ENCODE data around the gene TEX10. TPM values are rescaled to one million over a fixed set of nuclear protein-coding genes. Genes with fewer than 3 reads are reported as not detected.

Gene TEX10
- total and polyA plus RNA-seq, 7 experiments from 2014 or later: 11.0 to 24.6 (median 18.2) TPM

GRCh38 chr9:100269656-100270055, 83.1 kb downstream of the TEX10 start:
- Mint-ChIP-seq H3K9me3 (no peaks in the 10 kb centered on the region), H3K4me1 (peaks cover 0 to 2% (median 0%) of the 10 kb centered on the region in 7 donors), H3K27me3 (no peaks in the 10 kb centered on the region), H3K4me3 (no peak overlapping the region), H3K36me3 (peaks cover 3 to 52% (median 37%) of the 10 kb centered on the region in 5 donors), H3K27ac (no peak overlapping the region)
- Histone ChIP-seq H3K27ac (ENCODE audit: low read depth, low read length) (no peak overlapping the region), H3K9me3 (ENCODE audit: control insufficient read depth in 2 of 3, low read length in 3 of 3) (no peaks in the 10 kb centered on the region), H3K4me1 (ENCODE audit: control insufficient read depth in 2 of 2, insufficient read depth in 2 of 2, low read length in 2 of 2) (no peaks in the 10 kb centered on the region), H3K36me3 (ENCODE audit: control insufficient read depth in 2 of 3, insufficient read depth in 3 of 3, low read length in 3 of 3) (peaks cover 0 to 11% (median 0%) of the 10 kb centered on the region in 3 experiments), H3K4me3 (ENCODE audit: low read length) (no peak overlapping the region), H3K27me3 (ENCODE audit: control insufficient read depth in 2 of 2, insufficient read depth in 2 of 2, low read length in 2 of 2) (no peaks in the 10 kb centered on the region)
- no peak for ATAC-seq
- DNase-seq: no peak
- POLR2A ChIA-PET: interaction anchor here (0.5 kb wide), 1 partner anchor 378 kb away, joined by 3 read pairs; no protein-coding TSS in a partner anchor
- intact Hi-C loops (cut with micrococcal nuclease): no loop called here
- CTCF ChIA-PET: no interaction called here

DNA sequence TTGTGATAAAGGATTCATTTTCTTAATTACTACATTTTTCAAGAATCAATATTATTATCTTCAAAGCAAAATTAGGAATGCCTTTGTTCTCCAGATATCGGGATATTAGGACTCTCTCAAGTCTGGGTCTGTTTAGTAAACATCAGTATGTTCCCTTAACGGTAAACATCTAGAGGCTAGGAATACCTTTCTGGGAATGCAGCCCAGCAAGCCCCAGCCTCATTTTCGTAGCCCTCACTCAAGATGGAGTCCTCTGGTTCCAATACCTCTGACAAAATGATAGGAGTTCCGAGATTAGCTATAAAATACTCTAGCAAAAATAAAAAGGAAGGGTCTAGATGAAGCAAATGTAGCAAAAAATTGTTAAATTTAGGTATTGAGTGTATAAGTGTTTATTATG, 84.5 kb downstream of the TEX10 start:
- Histone ChIP-seq H3K9me3 (ENCODE audit: control insufficient read depth in 2 of 3, low read length in 3 of 3) (no peaks in the 10 kb centered on the region), H3K27ac (ENCODE audit: low read depth, low read length) (no peak overlapping the region), H3K36me3 (ENCODE audit: control insufficient read depth in 2 of 3, insufficient read depth in 3 of 3, low read length in 3 of 3) (peaks cover 0 to 12% (median 0%) of the 10 kb centered on the region in 3 experiments), H3K27me3 (ENCODE audit: control insufficient read depth in 2 of 2, insufficient read depth in 2 of 2, low read length in 2 of 2) (no peaks in the 10 kb centered on the region), H3K4me3 (ENCODE audit: low read length) (no peak overlapping the region), H3K4me1 (ENCODE audit: control insufficient read depth in 2 of 2, insufficient read depth in 2 of 2, low read length in 2 of 2) (no peaks in the 10 kb centered on the region)
- CTCF ChIA-PET: no interaction called here
- Mint-ChIP-seq H3K27me3 (no peaks in the 10 kb centered on the region), H3K4me1 (peaks cover 0 to 2% (median 0%) of the 10 kb centered on the region in 7 donors), H3K4me3 (no peak overlapping the region), H3K27ac (no peak overlapping the region), H3K36me3 (peaks cover 7 to 55% (median 39%) of the 10 kb centered on the region in 5 donors), H3K9me3 (peaks cover 0 to 2% (median 0%) of the 10 kb centered on the region in 11 donors)
- POLR2A ChIA-PET: no interaction called here
- ATAC-seq: no peak
- intact Hi-C loops (cut with micrococcal nuclease): no loop called here
- DNase-seq: no peak

DNA sequence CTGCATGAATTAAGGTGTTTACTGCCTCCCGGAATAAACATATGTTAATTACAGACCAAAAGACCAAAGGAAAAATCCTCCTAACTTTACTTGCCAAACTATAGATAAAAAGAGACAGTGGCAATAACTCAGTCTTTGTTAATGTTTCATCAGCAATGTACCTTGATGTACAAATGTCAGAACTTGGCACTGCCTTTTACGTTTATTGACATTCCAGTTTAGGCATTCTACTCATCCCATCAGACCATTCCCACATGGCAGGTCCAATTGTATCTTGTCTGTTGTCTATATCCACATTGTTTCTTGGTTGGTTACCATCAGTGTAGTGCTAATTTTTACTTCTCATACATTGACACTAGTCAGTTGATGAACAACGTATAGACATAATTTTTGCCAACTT, 85.5 kb downstream of the TEX10 start:
- no peaks in the 10 kb centered on the region for H3K27me3 ChIP-seq (ENCODE audit: control insufficient read depth in 2 of 2, insufficient read depth in 2 of 2, low read length in 2 of 2)
- POLR2A ChIA-PET: no interaction called here
- CTCF ChIA-PET: no interaction called here
- H3K27ac Mint-ChIP-seq: no peak overlapping the region
- peaks cover 0 to 6% (median 0%) of the 10 kb centered on the region in 3 experiments for H3K36me3 ChIP-seq (ENCODE audit: control insufficient read depth in 2 of 3, insufficient read depth in 3 of 3, low read length in 3 of 3)
- DNase-seq: no peak
- no peak for ATAC-seq
- H3K36me3 Mint-ChIP-seq: peaks cover 7 to 48% (median 35%) of the 10 kb centered on the region in 5 donors
- H3K9me3 ChIP-seq (ENCODE audit: control insufficient read depth in 2 of 3, low read length in 3 of 3): no peaks in the 10 kb centered on the region
- H3K4me3 ChIP-seq (ENCODE audit: low read length): no peak overlapping the region
- H3K9me3 Mint-ChIP-seq: peaks cover 0 to 2% (median 0%) of the 10 kb centered on the region in 11 donors
- no peak overlapping the region for H3K4me3 Mint-ChIP-seq
- peaks cover 0 to 2% (median 0%) of the 10 kb centered on the region in 7 donors for H3K4me1 Mint-ChIP-seq
- intact Hi-C loops (cut with micrococcal nuclease): no loop called here
- H3K27ac ChIP-seq (ENCODE audit: low read depth, low read length): no peak overlapping the region
- no peaks in the 10 kb centered on the region for H3K4me1 ChIP-seq (ENCODE audit: control insufficient read depth in 2 of 2, insufficient read depth in 2 of 2, low read length in 2 of 2)
- no peaks in the 10 kb centered on the region for H3K27me3 Mint-ChIP-seq

Other genes starting within 250 kb of the TEX10 start
- 10 to 100 TPM in 3 of 5 experiments, 1 to 10 TPM in 2; 6.8 to 13.4 (median 12.0) TPM for gene MSANTD3, start 74.2 kb upstream of the TEX10 start, total RNA-seq
- gene MSANTD3, start 74.2 kb upstream of the TEX10 start, polyA plus RNA-seq: 1 to 10 TPM; 3.5 to 4.1 TPM
- gene TMEFF1, start 120.2 kb upstream of the TEX10 start, total RNA-seq: under 1 TPM in 2 of 5 experiments, not detected in 3; 0.27 to 0.56 TPM
- not detected for gene TMEFF1, start 120.2 kb upstream of the TEX10 start, polyA plus RNA-seq
- gene CAVIN4, start 225.1 kb upstream of the TEX10 start, total RNA-seq: under 1 TPM in 2 of 5 experiments, not detected in 3; 0.07 to 0.13 TPM
- gene CAVIN4, start 225.1 kb upstream of the TEX10 start, polyA plus RNA-seq: not detected

Measured in naive thymus-derived CD4-positive, alpha-beta T cell (primary cell).